ENCODE measurements around the gene GNG12. TPM values are rescaled to one million over a fixed set of nuclear protein-coding genes. Genes with fewer than 3 reads are reported as not detected.

Gene GNG12
- total RNA-seq, 1 donor from 2014 or later = 33.9 TPM

DNA sequence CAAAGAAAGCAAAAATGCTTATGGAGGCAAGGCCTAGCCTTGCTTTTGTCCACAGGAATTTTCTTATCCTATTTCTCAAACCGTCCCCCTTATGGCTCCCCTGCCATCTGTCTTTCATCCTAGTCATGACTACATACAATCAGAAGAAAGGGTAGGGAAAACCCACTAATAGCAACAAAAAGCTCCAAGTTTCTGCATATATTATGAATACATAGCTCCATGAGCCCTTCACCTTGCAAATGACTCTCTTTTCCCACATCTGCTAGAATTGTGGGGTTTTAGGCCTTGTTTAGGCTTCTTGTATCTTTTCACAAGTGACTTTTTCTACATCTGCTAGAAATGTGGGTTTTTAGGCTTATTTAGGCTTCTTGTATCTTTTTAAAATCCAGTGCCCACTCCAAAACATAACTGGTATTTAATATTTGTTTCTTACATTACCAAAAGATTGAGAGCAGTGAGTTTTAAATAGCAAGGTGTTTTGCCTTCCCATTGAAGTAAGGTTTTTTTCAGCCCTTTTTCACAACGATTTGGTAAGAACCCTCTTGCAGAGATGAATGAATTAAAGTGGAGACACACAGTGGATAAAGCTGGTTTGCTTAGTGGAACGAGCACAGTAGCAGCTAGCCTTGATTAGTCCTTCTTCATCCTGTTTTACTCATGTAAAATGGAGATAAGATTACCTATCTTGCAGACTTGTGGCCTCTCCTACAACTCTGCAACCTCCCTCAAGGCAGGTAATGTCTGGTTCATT lies 143.8 kb downstream of the GNG12 start:
- Histone ChIP-seq H3K4me1 (ENCODE audit: control insufficient read depth in 3 of 3, insufficient read depth in 3 of 3, low read length in 3 of 3) (peaks cover 13 to 20% (median 16%) of the 10 kb centered on the region in 3 donors), H3K4me3 (ENCODE audit: low read length in 3 of 3) (no peak overlapping the region), H3K9ac (ENCODE audit: low read depth in 1 of 3, low read length in 3 of 3) (no peak overlapping the region), H3K36me3 (ENCODE audit: control insufficient read depth in 3 of 3, insufficient read depth in 3 of 3, low read length in 3 of 3) (peaks cover 0 to 25% (median 7%) of the 10 kb centered on the region in 3 donors), H3K27me3 (ENCODE audit: control insufficient read depth in 3 of 3, insufficient read depth in 3 of 3, low read length in 3 of 3) (no peaks in the 10 kb centered on the region), H3K27ac (ENCODE audit: low read depth, low read length) (no peak overlapping the region), H3K9me3 (ENCODE audit: control insufficient read depth in 3 of 3, low read length in 3 of 3) (no peaks in the 10 kb centered on the region)

DNA sequence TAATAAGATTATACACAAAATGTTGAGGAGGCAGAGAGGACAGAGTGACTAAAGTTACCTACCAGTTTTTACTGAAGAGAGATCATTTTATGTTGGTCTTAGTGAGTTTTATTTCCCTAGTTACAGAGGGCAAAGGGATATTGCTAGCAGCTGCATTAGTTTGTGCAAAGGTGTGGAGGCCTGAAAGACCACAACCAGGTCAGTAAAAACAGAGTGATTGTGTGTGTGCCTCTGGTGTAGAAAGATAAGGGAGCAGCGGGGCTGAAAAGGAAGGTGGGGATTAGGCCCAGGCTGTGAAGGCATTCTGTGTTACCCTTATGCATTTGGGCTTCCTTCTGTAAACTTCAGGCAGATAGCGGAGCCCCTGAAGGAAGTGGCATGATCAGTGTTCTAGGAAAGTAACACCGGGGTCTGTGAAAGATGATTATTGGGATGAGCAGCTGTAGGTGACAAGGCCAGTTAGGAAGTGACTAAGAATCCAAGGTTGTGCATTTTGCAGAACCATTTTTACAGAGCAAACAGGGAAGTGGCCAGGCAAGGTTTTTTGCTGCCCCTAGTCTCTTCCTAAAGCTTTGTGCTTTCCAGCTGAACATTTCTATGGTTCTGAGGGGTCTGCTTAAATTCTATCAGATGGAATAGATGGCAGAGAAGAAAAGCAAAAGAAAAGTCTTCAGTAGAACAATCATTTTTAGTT lies 144.6 kb downstream of the GNG12 start:
- H3K9ac ChIP-seq (ENCODE audit: low read depth in 1 of 3, low read length in 3 of 3) = no peak overlapping the region
- H3K27me3 ChIP-seq (ENCODE audit: control insufficient read depth in 3 of 3, insufficient read depth in 3 of 3, low read length in 3 of 3) = no peaks in the 10 kb centered on the region
- H3K27ac ChIP-seq (ENCODE audit: low read depth, low read length) = no peak overlapping the region
- H3K4me3 ChIP-seq (ENCODE audit: low read length in 3 of 3) = no peak overlapping the region
- H3K4me1 ChIP-seq (ENCODE audit: control insufficient read depth in 3 of 3, insufficient read depth in 3 of 3, low read length in 3 of 3) = peaks cover 16 to 26% (median 23%) of the 10 kb centered on the region in 3 donors
- H3K9me3 ChIP-seq (ENCODE audit: control insufficient read depth in 3 of 3, low read length in 3 of 3) = no peaks in the 10 kb centered on the region
- H3K36me3 ChIP-seq (ENCODE audit: control insufficient read depth in 3 of 3, insufficient read depth in 3 of 3, low read length in 3 of 3) = peaks cover 0 to 25% (median 7%) of the 10 kb centered on the region in 3 donors

DNA sequence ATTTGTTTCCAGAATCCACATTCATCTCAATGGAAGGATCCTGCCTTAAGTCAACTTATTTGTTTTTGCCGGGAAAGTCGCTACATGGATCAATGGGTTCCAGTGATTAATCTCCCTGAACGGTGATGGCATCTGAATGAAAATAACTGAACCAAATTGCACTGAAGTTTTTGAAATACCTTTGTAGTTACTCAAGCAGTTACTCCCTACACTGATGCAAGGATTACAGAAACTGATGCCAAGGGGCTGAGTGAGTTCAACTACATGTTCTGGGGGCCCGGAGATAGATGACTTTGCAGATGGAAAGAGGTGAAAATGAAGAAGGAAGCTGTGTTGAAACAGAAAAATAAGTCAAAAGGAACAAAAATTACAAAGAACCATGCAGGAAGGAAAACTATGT lies 145.6 kb downstream of the GNG12 start:
- Histone ChIP-seq H3K4me1 (ENCODE audit: control insufficient read depth in 3 of 3, insufficient read depth in 3 of 3, low read length in 3 of 3) (peaks cover 16 to 26% (median 23%) of the 10 kb centered on the region in 3 donors), H3K27me3 (ENCODE audit: control insufficient read depth in 3 of 3, insufficient read depth in 3 of 3, low read length in 3 of 3) (no peaks in the 10 kb centered on the region), H3K36me3 (ENCODE audit: control insufficient read depth in 3 of 3, insufficient read depth in 3 of 3, low read length in 3 of 3) (peaks cover 0 to 25% (median 7%) of the 10 kb centered on the region in 3 donors), H3K4me3 (ENCODE audit: low read length in 3 of 3) (no peak overlapping the region), H3K9ac (ENCODE audit: low read depth in 1 of 3, low read length in 3 of 3) (peak overlapping the region in 1 of 3 donors; percentile 96), H3K27ac (ENCODE audit: low read depth, low read length) (peak overlapping the region; percentile 32), H3K9me3 (ENCODE audit: control insufficient read depth in 3 of 3, low read length in 3 of 3) (no peaks in the 10 kb centered on the region)

DNA sequence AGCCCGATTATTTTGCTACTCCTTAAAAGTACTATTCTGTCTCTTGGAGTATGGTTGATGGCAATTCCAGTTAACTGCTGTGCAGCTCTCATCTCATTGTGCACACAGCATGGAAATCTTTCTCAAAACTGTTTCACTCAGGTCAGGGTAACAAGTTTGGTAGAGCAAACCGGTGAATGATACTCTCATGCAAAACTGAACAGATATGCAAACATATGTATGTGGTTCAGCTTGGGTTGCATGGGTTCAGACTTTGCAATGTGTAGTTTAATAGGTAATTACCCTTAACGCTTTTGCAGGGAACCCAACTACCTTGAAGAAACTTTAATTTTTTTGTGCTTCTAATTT lies 146.1 kb downstream of the GNG12 start:
- Histone ChIP-seq H3K9me3 (ENCODE audit: control insufficient read depth in 3 of 3, low read length in 3 of 3) (no peaks in the 10 kb centered on the region), H3K9ac (ENCODE audit: low read depth in 1 of 3, low read length in 3 of 3) (peak overlapping the region; percentile 94 to 96 (median 94)), H3K4me3 (ENCODE audit: low read length in 3 of 3) (peak overlapping the region; percentile 88 to 93 (median 89)), H3K4me1 (ENCODE audit: control insufficient read depth in 3 of 3, insufficient read depth in 3 of 3, low read length in 3 of 3) (peaks cover 16 to 26% (median 23%) of the 10 kb centered on the region in 3 donors), H3K27ac (ENCODE audit: low read depth, low read length) (peak overlapping the region; percentile 98), H3K27me3 (ENCODE audit: control insufficient read depth in 3 of 3, insufficient read depth in 3 of 3, low read length in 3 of 3) (no peaks in the 10 kb centered on the region), H3K36me3 (ENCODE audit: control insufficient read depth in 3 of 3, insufficient read depth in 3 of 3, low read length in 3 of 3) (peaks cover 0 to 25% (median 7%) of the 10 kb centered on the region in 3 donors)

DNA sequence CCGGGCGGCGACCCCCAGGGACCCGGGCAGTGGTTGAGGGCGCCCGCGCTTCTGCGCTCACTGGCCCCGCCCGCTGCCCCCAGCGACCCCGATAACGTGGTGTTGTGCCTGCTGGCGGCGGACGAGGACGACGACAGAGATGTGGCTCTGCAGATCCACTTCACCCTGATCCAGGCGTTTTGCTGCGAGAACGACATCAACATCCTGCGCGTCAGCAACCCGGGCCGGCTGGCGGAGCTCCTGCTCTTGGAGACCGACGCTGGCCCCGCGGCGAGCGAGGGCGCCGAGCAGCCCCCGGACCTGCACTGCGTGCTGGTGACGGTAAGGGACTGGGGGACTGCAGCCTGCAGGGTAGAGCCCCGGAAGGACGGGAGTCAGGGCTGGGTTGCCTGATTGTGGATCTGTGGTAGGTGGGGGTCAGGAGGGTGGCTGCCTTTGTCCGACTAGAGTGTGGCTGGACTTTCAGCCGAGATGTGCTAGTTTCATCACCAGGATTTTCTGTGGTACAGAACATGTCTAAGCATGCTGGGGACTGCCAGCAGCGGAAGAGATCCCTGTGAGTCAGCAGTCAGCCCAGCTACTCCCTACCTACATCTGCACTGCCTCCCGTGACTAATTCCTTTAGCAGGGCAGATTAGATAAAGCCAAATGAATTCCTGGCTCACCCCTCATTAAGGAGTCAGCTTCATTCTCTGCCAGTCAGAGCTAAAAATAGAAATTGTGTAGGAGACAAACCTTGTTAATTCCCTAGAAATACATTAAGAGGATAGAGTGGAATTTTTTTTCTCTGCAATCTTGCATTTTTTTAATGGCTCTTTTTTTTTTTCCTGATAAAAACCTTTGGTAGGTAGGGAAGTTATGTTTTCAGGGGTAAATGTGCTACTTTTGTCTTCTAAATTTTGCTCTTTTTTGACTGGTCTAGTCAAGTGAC lies 146.7 kb downstream of the GNG12 start:
- no peaks in the 10 kb centered on the region for H3K27me3 ChIP-seq (ENCODE audit: control insufficient read depth in 3 of 3, insufficient read depth in 3 of 3, low read length in 3 of 3)
- peaks cover 0 to 25% (median 7%) of the 10 kb centered on the region in 3 donors for H3K36me3 ChIP-seq (ENCODE audit: control insufficient read depth in 3 of 3, insufficient read depth in 3 of 3, low read length in 3 of 3)
- H3K4me1 ChIP-seq (ENCODE audit: control insufficient read depth in 3 of 3, insufficient read depth in 3 of 3, low read length in 3 of 3) = peaks cover 16 to 26% (median 23%) of the 10 kb centered on the region in 3 donors
- H3K4me3 ChIP-seq (ENCODE audit: low read length in 3 of 3) = peak overlapping the region; percentile 88 to 93 (median 89)
- no peaks in the 10 kb centered on the region for H3K9me3 ChIP-seq (ENCODE audit: control insufficient read depth in 3 of 3, low read length in 3 of 3)
- H3K27ac ChIP-seq (ENCODE audit: low read depth, low read length) = peak overlapping the region; percentile 98
- peak overlapping the region; percentile 94 to 96 (median 94) for H3K9ac ChIP-seq (ENCODE audit: low read depth in 1 of 3, low read length in 3 of 3)

DNA sequence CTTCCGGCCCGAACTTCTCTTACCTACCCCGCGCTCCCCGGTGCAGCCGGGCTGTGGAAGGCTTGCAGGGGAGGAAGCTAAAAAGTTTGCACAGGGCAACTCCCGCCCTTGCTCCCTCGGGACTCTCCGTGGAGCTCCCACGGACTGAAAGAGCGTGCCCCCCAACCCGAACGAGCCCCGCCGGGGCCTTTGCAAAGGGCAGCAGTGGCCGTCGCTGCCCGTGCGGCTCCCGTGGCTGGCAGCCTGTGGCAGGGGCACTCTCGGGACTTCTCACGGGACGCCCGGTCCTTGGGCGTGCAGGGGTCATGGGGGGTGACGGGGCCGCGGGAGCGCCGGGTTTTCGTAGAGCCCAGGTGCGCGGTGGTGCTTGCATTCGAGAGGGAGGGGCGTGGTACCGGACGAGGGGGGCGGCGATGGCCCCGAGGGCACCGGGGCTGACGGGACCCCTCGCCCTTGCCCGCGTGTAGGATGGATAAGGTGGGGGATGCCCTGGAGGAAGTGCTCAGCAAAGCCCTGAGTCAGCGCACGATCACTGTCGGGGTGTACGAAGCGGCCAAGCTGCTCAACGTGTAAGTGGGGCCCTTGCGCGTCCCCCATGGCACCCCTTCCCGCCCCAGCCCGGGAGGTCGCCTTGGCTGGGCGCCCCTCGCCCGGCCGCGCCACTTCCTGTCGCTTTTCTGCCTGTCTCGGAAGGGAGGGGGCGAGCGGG lies 147.6 kb downstream of the GNG12 start:
- H3K9ac ChIP-seq (ENCODE audit: low read depth in 1 of 3, low read length in 3 of 3) = peak overlapping the region; percentile 94 to 96 (median 94)
- no peaks in the 10 kb centered on the region for H3K9me3 ChIP-seq (ENCODE audit: control insufficient read depth in 3 of 3, low read length in 3 of 3)
- H3K4me1 ChIP-seq (ENCODE audit: control insufficient read depth in 3 of 3, insufficient read depth in 3 of 3, low read length in 3 of 3) = peaks cover 16 to 26% (median 23%) of the 10 kb centered on the region in 3 donors
- H3K27me3 ChIP-seq (ENCODE audit: control insufficient read depth in 3 of 3, insufficient read depth in 3 of 3, low read length in 3 of 3) = no peaks in the 10 kb centered on the region
- peak overlapping the region; percentile 98 for H3K27ac ChIP-seq (ENCODE audit: low read depth, low read length)
- H3K36me3 ChIP-seq (ENCODE audit: control insufficient read depth in 3 of 3, insufficient read depth in 3 of 3, low read length in 3 of 3) = peaks cover 0 to 25% (median 7%) of the 10 kb centered on the region in 3 donors
- peak overlapping the region; percentile 88 to 93 (median 89) for H3K4me3 ChIP-seq (ENCODE audit: low read length in 3 of 3)

DNA sequence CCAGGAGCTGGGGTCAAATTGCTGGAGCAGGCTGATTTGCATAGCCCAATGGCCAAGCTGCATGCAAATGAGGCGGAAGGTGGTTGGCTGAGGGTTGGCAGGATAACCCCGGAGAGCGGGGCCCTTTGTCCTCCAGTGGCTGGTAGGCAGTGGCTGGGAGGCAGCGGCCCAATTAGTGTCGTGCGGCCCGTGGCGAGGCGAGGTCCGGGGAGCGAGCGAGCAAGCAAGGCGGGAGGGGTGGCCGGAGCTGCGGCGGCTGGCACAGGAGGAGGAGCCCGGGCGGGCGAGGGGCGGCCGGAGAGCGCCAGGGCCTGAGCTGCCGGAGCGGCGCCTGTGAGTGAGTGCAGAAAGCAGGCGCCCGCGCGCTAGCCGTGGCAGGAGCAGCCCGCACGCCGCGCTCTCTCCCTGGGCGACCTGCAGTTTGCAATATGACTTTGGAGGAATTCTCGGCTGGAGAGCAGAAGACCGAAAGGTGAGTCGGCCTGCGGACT lies 148.2 kb downstream of the GNG12 start, which contains the start of gene GADD45A:
Gene GADD45A, plus strand, starts transcription at position 135 of the 491 bp plus-strand sequence. Its CDS starts 294 bp downstream, at position 429.
- H3K27ac ChIP-seq (ENCODE audit: low read depth, low read length) = peak within 1 kb of the TSS; percentile 98
- H3K27me3 ChIP-seq (ENCODE audit: control insufficient read depth in 3 of 3, insufficient read depth in 3 of 3, low read length in 3 of 3) = no peaks in the 10 kb centered on the region
- H3K4me1 ChIP-seq (ENCODE audit: control insufficient read depth in 3 of 3, insufficient read depth in 3 of 3, low read length in 3 of 3) = peaks cover 16 to 26% (median 23%) of the 10 kb centered on the region in 3 donors
- peak within 1 kb of the TSS; percentile 94 to 96 (median 94) for H3K9ac ChIP-seq (ENCODE audit: low read depth in 1 of 3, low read length in 3 of 3)
- no peaks in the 10 kb centered on the region for H3K9me3 ChIP-seq (ENCODE audit: control insufficient read depth in 3 of 3, low read length in 3 of 3)
- peak within 1 kb of the TSS; percentile 88 to 93 (median 89) for H3K4me3 ChIP-seq (ENCODE audit: low read length in 3 of 3)
- peaks cover 0 to 25% (median 7%) of the 10 kb centered on the region in 3 donors for H3K36me3 ChIP-seq (ENCODE audit: control insufficient read depth in 3 of 3, insufficient read depth in 3 of 3, low read length in 3 of 3)

DNA sequence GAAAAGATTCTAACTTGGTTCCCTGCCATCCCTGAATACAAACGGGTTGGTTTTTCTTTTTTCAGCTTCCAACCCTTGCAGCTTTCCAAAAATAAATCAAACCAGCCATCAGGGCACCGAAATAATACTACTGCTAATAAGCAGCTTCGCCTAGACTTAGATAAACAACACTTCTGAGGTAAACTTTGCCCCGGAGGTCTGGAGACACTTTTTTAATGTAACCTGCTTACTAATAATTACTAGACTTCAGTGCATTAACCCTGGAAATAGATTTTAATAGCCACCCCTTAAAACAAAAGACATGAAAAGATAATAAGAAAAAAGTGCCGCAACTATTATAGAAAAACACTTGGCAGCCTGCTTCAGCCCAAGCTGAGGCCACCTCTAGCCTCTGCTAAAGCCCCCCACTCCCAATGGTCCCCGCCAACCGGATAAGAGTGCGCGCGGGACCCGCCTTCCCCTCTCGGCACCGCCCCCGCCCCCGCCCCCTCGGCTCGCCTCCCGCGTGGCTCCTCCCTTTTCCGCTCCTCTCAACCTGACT lies 148.7 kb downstream of the GNG12 start:
- peak overlapping the region; percentile 28 to 59 (median 52) for H3K4me3 ChIP-seq (ENCODE audit: low read length in 3 of 3)
- H3K27me3 ChIP-seq (ENCODE audit: control insufficient read depth in 3 of 3, insufficient read depth in 3 of 3, low read length in 3 of 3) = no peaks in the 10 kb centered on the region
- no peaks in the 10 kb centered on the region for H3K9me3 ChIP-seq (ENCODE audit: control insufficient read depth in 3 of 3, low read length in 3 of 3)
- peaks cover 16 to 26% (median 23%) of the 10 kb centered on the region in 3 donors for H3K4me1 ChIP-seq (ENCODE audit: control insufficient read depth in 3 of 3, insufficient read depth in 3 of 3, low read length in 3 of 3)
- H3K36me3 ChIP-seq (ENCODE audit: control insufficient read depth in 3 of 3, insufficient read depth in 3 of 3, low read length in 3 of 3) = peaks cover 0 to 21% (median 7%) of the 10 kb centered on the region in 3 donors
- H3K27ac ChIP-seq (ENCODE audit: low read depth, low read length) = peak overlapping the region; percentile 98
- H3K9ac ChIP-seq (ENCODE audit: low read depth in 1 of 3, low read length in 3 of 3) = peak overlapping the region; percentile 47 to 72 (median 66)
